Activated naive CD4-positive, alpha-beta T cell treated with Interleukin-2 at 50 U/mL for 16 hours (primary cell): ENCODE data around the gene CARS2.
"Not testable (repeated sequence)": the region's sequence is repeated elsewhere in the genome, so short reads cannot be mapped to it uniquely, and the experiment has no call there.

ENCODE experiments used
- DNase-seq: peaks from one replicate; pipeline ENCODE4 v3.0.0-alpha.2; 2020

Gene CARS2

DNA sequence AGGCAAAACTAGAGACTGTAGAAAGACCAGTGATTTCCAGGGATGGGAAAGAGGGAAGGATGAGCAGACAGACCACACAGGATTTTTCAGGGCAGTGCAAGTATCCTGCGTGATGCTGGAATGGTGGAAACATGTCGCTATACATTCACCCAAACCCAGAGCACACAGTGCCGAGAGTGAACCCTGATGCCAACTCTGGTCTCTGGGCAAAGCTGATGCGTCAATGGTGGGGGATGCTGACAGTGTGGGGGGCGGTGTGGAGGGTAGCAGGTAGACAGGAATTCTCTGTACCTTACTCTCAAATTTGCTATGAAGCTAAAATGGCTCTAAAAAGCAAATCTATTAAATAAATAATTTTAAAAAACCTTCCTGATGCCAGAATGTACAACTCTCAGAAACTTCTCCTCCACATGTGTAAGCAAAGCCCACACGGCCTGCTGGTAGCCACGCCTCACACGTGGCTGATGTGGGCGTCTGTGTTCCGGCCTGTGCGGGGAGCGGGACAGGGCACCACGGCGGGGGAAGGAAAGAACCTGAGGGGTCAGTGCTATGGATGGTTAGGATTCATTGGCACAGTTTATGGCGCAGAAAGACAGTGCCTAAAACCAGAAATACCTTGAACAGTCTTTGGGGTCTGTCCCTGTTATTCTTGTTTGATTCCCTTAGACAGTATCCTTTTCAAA, 23.9 kb downstream of the CARS2 start:
- DNase-seq, result no peak

- peak; percentile 9 for DNase-seq
Measured at GRCh38 chr13:110680852-110681251, 25.1 kb downstream of the CARS2 start.

- peak; percentile 38 for DNase-seq
Measured at GRCh38 chr13:110677731-110678545, 28.0 kb downstream of the CARS2 start.

DNA sequence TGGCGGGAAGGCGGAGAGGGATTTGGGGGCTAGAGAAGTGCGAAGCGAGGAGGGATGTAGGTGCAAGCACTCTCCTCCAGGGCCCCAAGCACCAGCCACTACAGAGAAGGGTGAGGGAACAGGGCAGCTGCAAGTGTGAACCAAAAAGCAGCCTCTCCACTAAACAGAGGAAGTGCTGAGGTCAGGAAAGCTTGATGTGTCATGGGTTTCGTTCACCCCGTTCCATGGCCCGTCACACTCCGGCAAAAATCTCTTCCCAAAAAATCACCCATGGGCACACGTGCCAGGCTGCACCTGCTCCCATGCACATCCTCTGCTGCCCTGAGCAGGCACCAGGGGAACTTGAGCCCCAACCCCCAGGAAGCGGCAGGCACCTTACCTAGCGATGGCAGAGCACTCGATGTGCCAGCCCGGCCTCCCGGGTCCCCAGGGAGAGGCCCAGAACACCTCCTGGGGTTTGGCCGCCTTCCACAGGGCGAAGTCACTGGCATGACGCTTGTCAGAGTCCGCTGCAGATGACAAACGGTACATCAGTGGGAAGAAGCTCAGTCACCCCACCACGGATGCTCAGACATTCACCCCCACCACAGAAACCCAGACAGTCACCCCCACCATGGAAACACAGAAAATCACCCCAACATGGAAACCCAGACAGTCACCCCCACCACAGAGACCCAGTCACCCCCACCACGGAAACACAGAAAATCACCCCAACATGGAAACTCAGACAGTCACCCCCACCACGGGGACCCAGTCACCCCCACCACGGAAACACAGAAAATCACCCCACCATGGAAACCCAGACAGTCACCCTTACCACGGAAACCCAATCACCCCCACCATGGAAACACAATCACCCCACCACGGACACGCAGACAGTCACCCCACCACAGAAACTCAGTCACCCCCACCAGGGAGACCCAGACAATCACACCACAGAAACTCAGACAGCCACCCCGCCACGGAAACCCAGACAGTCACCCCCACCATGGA, 29.0 kb downstream of the CARS2 start:
- peak; percentile 53 for DNase-seq

DNA sequence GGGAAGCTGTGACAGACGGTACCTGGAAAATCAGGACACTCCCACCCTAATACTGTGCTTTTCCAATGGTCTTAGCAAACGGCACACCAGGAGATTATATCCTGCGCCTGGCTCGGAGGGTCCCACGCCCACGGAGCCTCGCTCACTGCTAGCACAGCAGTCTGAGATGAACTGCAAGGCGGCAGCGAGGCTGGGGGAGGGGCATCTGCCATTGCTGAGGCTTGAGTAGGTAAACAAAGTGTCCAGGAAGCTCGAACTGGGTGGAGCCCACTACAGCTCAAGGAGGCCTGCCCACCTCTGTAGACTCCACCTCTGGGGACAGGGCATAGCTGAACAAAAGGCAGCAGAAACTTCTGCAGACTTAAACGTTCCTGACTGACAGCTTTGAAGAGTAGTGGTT, 36.1 kb downstream of the CARS2 start:
- not testable (repeated sequence) for DNase-seq

DNA sequence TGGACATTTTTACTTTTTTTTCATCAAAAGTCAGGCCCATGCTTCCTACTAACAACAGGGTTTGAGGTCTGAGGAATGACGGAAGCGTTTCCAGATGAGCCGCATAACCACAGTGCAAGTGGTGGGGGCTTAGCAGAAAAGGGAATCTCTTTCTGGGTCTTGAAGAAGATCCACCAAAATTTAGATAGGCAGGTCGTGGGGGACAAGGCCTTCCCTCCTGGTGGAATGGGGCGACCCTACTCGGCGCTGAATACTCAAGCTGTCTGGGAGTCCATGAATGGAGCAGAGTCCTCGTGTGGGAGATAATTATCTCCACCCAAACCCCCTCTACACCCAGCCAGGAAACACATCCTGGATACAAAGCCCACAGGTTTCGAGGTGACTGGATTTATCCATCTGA, 36.9 kb downstream of the CARS2 start:
- DNase-seq, result no peak

DNA sequence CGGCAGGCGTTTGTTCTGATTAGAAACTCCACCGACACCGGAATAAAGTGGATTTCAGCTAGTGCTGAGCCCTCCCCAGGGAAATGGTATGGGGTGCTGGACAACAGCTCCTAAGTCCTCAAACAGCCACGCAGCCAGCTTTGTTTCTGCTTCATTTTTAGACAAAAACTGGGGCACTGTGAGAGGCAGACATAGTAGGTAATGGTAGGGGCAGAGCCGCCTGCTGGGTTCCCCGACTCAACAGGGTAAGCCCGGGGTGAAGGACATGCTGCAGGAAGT, 39.7 kb downstream of the CARS2 start:
- no peak for DNase-seq

DNA sequence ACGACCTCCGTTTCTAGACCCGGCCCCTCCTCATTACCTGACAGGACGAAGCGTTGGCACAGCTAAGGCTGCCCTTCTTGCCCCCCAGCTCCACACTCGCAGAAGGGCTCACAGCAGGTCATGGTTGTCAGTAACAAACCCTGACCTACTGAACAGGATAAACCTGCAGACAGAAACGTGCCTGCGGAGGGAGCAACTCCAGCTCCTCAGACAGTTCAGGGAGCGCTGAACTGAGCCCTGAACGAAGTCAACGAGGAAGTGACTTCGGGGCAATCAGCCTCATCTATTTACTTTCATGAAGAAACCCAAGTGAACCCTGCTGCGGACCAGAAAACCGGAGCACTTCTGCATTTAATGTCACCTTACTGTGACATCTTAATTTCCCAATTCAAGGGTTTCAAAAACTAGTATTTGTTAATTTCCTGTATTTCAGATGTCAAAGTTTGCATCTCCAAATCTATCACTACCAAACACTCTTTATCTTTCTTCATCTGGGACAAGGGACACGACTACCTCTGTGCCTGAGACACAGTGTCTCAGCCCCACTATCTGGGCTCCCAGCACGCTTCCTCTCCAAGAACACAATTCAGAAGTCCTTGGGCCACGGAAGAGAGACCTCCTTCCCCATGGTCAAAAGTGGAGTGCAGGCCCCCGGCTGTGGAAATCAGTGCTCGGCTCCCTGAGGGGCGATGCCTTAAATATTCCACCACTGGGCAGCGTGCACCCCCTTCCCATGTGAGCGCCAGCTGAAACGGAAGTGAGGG, 40.2 kb downstream of the CARS2 start:
- DNase-seq, result no peak

GRCh38 chr13:110664673-110665072, 41.2 kb downstream of the CARS2 start:
- no peak for DNase-seq

DNA sequence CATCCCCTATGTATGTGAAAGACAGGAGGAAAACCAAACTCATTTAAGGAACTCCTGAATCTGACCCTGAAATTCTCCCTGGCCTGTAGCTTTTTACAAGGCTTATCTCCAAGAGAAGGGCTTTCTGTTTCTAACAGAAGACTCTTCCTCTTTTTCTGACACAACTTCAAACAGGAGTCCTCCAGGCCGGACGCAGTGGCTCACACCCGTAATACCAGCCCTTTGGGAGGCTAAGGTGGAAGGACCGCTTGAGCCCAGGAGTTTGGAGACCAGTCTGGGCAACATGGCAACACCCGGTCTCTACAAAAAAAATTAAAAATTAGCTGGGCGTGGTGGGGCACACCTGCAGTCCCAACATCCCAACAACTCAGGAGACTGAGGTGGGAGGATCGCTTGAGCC, 41.9 kb downstream of the CARS2 start:
- no peak for DNase-seq

DNA sequence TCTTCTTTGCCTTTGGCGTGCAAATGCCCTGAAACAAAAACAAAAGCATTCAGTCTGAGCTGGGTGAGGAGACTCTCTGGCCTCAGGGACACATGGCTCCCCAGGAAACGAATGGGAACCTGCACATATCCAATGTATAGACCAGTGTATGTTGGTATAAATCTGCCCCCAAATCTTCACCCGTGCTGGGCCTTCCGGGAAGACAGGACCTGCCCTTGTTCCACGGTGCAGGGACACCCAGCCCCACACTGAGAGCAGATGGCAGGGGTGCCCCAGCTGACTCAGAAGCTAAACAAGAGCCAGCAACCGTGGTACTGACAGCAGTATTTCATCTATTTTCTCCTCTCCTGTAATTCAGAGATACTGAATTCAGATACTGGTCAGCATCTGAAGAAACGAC, 42.4 kb downstream of the CARS2 start:
- DNase-seq, result no peak

- DNase-seq, result no peak
Measured at GRCh38 chr13:110662777-110663443, 43.0 kb downstream of the CARS2 start.

DNA sequence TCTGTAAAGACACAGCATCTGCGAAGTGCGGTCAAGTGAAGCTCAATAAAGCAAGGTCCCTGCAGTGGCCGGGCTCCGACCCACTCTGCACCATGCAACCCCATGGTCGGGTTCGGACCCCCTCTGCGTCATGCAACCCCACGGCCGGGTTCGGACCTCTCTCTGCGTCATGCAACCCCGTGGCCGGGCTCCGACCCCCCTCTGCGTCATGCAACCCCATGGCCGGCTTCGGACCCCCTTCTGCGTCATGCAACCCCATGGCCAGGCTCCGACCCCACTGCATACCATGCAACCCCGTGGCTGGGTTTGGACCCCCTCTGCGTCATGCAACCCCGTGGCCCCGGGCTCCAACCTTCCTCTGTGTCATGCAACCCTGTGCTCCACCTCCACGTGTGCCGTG, 43.8 kb downstream of the CARS2 start:
- DNase-seq, result no peak

DNA sequence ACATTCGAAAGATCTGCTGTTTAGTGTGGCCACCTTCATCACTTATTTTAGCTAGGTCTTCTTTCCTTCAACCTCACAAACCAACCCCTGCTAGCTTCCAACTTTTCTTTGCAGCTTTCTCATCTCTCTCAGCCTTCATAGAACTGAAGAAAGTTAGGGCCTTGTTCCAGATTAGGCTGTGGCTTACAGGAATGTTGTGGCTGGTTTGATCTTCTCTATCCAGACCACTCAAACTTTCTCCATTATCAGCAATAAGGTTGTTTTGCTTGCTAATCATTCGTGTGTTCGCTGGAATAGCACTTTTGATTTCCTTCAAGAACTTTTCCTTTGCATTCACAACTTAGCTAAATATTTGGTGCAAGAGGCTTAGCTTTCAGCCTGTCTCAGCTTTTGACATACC, 44.7 kb downstream of the CARS2 start:
- DNase-seq, result no peak

GRCh38 chr13:110658218-110658911, 47.6 kb downstream of the CARS2 start:
- not testable (repeated sequence) for DNase-seq

DNA sequence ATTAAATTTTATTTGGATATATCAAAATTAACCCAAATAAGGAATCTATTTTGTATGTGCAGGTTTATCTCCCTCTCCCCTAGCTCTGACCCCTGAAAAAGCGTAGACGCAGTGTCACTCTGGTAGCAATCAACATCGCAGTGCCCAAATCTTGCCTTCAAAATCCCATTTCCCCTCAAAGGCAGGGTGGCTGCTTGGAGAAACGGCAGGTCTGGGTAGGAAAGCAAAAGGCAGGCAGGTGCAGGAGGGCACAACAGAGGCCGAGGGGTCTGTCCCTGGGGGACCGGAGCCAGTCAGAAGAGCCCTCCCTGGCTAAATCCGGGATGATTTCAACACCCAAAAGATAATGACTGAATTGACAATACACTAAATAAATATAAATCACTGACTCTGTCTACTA, 48.7 kb downstream of the CARS2 start:
- DNase-seq, result no peak

DNA sequence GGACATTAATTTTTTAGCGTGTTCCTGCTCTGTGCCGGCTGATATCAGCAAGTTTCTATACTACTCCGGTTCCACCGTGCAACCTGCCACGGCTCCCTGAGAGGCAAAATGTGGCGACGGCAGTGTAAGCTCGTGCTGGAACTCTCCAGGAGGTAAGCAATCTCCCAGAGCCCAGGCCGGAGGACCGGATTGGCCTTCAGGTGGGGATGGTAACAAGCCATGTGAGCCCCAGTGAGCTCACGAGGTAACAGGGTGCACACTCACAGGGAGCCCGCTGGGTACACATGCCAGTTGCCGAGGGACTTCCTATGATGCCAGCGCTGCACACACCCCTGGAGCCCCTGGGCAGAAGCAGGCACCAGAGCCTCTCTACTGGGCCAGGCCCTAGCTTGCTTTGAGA, 52.1 kb downstream of the CARS2 start:
- no peak for DNase-seq

- DNase-seq, result no peak
Measured at GRCh38 chr13:110653271-110653670, 52.6 kb downstream of the CARS2 start.

GRCh38 chr13:110652764-110653163, 53.2 kb downstream of the CARS2 start:
- DNase-seq, result no peak

DNA sequence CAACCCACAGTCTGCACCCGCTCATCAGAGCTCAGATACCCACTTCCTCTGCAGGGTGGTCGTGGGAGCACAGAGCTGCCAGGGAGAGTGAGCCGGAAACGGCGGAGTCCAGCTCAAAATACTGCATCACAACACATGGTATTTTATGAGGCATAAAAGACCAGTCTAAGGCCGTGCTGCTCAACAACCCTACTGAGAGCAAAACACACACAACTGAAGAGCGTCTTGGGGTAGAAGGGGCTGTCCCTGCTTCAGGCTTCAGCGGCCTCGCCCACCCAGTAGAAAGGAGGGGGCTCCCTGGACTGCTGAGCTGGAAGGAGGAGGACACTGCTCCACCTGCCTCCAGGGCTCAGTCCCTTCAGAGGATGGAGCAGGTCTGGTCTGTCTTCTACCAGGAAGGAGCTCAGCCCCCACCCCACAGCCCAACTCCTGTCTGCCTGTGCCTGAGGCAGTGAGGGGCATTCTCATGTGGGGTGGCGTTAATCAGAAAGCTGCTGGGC, 53.6 kb downstream of the CARS2 start:
- no peak for DNase-seq

GRCh38 chr13:110651726-110652230, 54.1 kb downstream of the CARS2 start:
- DNase-seq, result no peak
